HPDE6-E6E7 (cell line): ENCODE results near the gene ERGIC3.

Experiments
- DNase-seq: peaks from one replicate; pipeline ENCODE4 v3.0.0; 2011; ENCODE audit warnings: missing footprints; ENCODE audit errors: extremely low spot score

Gene ERGIC3

DNA sequence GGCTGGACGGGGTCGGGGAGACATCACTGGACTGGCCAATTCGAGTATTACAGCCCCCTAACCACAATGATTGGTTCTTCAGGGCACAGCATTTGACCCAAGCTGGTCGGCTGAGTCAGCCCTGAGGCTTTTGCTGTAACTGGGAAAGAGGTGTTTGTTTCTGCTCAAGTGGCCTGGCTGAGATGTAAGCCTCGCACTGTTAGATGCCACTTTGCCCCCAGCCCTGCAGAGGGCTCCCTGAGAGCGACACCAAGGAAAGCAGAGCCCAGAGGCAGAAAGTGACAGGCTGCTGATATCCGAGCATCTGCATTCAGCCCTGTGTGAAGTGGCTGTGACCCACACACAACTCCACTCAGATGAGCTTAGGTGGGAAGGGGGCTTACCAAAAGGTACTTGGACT, 19.4 kb downstream of the ERGIC3 start:
- DNase-seq: peak; percentile 66

DNA sequence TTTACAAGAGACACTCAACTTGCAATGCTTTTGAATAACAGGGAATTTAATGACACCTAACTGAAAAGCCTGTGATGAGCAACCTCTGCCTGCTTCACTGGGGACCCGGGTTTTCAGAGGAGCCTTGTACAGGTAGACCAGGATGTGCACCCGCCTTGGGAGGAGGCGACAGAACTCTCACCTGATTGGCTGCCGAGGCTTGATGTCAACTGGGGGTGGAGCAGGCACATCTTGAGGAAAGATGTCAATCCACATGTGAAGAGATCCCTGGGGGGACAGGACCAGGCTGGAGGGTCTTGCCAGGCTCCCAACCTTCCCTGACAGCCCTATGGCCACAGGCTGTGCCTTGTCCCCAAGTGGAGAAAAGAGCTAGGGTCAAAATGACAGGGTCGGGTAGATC, 19.8 kb downstream of the ERGIC3 start:
- DNase-seq: peak; percentile 66

DNA sequence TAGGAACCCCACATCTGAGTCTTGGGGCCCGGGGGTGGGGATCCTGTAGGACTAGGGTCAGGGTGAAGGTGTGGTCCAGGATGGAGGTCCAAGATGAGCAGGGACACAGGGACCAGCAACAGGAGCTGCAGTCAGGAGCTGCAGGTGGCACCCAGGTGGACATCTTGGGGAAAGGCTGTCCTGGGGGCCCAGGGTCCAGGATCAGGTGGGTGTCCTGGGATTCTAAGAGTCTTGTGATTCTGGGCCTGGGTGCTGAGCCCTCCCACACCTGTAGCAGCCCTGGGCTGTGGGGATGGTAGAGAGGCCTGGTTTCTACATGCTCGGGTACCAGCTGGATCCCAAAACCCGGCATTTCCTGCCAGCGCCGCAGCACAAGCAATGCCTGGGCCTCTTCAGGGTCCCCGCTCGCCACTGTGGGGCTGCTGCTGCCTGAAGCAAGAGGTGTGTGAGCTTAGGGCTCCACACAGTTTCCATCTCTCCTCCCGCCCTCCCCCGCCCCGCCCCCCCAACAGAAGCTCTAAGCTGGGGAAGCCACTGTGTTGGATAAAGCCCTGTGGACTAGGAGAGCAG, 20.7 kb downstream of the ERGIC3 start:
- no peak for DNase-seq

DNA sequence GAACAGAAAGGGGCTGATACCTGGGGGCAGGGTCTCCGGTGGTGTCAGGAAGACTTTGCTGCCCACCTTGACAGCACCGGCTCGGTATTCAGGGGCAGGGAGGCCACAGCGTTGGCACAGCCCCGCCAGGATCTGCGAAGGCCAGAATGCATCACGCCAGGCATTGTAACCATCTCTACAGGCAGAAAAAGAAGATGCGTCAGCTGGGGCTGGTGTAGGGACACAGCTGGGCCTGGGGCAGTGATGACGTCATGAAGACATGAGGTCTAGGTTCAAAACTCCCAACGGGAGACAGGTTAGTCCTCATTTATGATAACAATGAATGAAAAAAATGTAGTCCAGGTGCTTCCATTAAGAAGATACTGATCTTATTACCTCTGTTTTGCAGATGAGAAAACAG, 22.0 kb downstream of the ERGIC3 start:
- DNase-seq: no peak

DNA sequence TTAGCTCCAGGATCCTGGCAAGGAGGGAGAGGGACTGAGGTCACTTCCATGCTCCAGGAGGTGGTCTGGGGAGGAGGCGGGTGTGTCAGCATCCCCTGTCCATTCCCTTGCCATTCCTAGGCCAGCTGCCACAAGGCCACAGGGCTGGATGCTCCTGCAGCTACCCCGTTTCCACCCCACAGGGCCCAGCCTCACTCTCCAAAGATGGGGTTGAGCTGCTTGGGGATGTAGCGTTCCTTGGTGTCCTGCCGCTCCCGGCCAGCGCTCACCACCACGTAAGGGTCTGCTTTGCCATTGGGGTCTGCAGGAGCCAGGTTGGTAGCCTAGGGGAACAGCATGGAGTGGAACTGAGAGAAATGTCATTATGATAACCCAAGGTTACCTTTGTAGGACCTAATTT, 23.0 kb downstream of the ERGIC3 start:
- DNase-seq: no peak

DNA sequence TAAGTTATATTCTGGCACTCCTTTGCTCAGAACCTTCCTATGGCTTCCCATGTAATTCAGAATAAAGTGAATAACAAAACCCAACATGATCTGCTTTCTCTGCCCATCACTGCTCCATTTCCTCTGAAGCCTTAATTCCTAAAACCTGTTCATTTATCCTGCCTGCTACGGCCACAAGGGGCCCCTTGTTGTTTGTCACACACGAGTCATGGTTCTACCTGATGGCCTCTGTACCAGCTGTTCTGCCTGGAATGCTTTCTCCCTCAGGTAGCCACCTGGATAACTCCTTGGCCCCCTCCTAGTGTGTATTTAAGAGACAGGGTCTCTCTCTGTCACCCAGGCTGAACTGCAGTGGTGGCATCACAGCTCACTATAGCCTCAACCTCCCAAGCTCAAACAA, 26.8 kb downstream of the ERGIC3 start:
- DNase-seq: peak; percentile 58

DNA sequence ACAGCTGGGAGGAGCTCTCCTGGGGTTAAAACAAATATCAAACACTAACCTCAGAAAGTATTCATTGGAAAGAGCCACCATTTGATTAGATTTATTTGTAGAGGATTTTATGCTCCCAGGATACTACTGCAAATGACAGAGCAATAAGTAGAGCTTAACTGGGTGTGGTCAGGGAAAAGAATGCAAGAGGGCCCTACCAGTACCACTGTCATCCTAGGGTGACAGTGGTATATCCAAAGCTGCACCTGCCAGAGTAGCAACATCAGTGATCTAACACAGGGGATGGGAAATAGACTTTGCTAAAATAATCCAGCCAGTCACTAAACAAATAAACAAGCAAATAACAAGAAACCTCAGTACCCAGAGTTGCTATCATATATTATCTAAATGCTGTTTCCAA, 29.7 kb downstream of the ERGIC3 start:
- no peak for DNase-seq

DNA sequence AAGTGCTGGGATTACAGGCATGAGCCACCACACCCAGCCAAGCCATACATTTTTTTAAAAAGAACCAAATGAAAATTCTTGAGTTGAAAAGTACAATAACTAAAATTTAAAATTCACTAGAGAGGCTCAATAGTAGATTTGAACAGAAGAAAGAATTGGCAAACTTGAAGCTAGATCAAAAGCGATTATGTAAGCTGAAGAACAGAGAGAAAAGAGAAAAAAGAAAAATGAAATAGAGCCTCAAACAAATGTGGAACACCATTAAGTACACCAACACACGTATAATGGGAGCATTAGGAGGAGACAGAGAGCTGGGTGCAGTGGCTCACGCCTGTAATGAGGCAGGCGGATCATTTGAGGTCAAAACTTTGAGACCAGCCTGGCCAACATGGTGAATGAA, 31.0 kb downstream of the ERGIC3 start:
- DNase-seq: no peak

DNA sequence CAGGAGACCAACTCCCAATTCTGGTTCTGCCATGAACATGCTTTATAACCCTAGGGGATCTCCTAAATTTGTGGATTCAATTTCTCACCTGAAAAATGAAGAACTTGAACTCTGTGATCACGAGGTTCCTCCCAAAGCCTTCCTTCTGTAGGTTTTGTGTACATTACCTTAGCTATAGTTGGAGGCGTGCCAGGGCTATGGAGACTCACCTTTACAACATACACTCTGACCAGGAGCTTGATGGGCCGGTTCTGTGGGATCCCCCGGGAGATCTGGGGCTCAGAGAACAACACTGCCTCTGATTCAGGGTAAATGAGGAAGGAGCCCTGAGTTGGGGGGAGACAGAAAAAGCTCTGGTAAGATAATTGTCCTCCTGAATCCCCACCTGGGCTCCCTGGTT, 34.1 kb downstream of the ERGIC3 start:
- peak; percentile 55 for DNase-seq

DNA sequence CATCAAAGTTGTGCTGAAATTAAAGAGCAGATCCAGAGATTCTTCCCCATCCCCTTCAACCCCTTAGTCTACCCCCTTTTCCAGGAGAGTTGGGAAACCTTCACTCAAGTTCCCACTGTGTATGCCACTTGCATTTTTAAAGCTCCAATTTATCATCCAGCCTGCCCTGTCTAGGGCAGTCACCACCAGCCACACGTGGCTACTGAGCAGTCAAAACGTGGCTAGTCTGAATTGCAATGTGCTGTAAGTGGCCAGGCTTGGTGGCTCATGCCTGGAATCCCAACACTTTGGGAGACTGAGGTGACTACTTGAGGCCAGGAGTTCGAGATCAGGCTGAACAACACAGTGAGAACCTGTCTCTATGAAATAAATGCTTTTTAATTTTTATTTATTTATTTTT, 34.9 kb downstream of the ERGIC3 start:
- no peak for DNase-seq

DNA sequence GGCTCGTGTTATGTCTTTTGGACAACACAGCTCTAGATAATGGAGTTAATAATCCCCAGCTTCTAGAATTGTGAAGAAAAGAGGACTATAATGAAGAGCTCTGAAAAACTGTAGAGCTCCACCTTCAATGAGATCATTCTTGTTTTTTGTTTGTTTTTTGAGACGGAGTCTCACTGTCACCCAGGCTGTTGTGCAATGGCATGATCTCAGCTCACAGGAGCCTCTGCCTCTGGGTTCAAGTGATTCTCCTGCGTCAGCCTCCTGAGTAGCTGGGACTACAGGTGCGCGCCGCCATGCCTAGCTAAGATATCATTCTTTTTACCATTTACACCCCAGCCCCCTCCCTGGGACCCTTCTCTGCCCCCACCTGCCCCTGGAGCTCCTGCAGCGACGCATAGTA, 36.6 kb downstream of the ERGIC3 start:
- no peak for DNase-seq

DNA sequence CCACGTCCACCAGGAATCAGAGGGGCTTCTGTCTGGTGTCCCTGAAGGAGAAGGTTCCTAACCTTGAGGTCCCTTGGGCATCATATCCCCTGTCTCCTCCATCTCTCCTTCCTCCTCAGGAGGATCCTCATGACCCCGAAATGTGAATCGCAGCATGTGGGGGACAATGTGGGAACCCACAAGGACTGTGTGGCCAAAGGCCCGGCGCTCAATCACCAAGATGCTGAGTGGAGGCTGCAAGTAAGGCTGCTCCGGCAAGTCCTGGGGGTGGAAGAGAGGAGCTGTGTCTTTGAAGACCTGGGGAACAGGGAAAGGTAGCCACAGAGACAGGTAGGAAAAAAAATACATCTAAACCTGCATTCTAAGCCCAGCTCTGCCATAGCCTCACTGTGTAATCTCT, 37.3 kb downstream of the ERGIC3 start:
- no peak for DNase-seq

DNA sequence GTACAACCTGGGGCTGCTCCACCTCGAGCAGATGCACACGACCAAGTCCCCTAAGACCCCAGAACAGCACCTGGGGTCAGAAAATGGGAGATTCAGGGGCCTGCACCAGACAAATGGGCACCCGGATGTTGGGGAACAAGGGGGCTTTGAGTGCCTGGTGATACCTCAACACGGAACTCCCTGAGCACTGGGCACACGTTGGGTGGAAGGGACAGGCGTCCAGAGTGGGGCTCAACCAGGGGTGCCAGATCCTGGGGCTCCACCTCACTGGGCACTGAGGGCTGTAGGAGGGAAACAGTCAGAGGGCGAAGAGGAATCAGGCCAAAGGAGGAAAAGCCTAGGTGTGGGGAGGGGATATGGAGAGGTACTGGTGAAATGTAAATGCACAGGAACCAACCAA, 40.3 kb downstream of the ERGIC3 start:
- DNase-seq: no peak

DNA sequence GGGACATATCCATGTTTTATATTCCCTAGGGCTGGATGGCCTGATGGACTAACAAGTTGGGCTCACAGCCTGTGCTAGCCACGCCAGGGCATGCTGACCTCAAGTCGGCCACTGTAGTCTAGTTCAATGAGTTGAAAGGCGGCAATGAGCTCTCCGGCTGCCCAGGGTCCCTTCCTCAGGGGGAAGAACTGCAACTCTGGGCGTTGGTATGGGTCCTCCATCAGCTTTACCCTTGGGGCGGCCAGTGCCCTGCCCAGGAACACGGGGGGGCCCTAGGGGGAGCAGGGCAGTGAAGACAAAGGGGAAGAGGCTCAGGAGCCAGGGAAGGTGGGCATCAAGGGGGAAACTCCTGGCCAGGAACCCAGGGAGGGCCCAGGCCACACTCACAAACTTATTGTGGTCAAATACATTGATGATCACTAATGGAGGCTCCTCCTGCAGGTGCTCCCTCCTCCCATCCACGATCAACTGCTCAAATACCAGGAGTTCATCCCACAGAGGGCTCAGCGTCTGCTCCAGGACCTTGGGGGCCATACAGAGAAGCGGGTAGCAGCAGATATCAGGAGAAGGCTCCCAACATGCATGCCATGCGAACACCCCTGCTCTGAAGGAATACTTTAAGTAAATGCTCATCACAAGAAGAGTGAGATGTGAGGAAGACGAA, 41.0 kb downstream of the ERGIC3 start:
- DNase-seq: no peak

DNA sequence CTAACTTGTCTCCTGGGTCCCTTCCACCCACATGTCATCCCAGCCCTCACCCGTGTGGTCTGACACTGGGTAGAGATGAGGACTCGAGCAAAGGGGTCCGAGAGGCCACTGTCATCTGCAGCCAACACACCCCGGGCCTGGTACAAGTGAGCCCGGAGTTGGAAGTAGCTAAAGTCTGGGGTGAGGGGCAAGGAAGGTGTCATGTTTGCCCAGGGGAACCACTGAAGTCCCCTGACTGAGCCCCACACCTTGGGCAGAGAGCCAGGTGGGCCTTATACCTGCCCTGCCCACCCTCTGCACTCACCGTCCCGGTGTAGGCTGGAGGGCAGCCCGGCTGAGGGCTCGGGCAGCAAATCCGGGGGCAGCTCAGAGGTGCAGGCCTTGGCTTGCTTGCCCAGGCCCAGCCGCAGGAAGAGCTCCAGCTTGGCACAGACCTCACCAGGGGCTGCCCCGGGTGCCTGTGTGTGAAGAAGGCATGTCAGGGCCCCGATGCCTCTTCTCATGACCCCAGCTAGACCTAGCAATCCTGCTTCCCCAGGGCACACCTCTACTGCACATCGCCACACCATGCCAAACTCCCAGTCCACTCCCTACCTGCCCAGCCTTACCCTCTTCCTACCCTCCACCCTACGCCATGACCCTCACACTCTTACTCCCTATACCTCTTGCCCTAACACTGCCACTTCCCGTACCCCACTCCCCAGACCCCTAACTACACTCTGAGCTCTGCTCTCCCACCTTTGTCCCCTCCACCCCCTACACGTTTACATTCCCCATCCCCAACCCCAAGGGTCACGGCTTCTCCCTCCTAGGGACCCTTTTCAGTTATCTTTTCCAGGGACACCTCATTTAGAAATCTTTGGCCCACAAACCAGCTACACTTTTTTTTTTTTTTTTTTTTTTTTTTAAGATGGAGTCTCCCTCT, 42.0 kb downstream of the ERGIC3 start:
- no peak for DNase-seq

DNA sequence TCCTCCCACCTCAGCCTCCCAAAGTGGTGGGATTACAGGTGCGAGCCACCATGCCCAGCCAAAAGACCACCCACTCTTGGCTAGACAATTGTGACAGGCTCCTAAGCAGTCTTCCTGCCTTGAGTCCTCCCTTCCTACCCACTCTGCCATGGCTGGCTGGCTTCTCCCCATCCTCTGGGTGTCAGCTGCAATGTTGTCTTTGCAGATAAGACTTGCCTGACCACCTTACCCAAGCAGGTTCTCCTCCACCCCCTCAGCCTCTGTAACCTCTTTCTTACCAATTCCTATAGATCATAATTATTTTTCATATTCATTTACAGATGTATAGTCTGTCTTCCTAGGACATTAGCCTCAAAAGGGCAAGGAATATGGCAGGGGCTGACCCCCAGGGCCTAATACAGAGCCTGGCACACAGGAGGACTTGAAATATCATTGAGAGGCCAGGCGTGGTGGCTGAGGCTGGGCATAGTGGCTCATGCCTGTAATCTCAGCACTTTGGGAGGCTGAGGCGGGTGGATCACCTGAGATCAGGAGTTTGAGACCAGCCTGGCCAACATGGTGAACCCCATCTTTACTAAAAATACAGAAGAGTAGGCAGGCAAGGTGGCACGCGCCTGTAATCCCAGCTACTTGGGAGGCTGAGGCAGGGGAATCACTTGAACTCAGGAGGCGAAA, 45.0 kb downstream of the ERGIC3 start:
- DNase-seq: no peak

DNA sequence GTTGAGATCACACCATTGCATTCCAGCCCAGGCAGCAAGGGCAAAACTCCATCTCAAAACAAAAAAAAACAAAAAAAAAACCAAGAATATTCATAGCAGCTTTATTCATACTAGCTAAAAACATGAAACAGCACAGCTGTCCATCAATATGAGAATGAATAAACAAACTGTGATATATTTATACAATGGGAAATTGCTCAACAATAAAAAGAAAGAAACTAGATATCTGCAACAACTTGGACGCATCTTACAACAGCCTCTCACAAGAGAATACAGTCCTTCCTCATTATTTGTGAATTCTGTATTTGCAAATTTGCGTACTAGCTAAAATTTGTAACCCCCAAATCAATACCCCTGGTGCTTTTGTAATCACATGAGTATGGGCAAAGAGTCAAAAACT, 45.6 kb downstream of the ERGIC3 start:
- no peak for DNase-seq

DNA sequence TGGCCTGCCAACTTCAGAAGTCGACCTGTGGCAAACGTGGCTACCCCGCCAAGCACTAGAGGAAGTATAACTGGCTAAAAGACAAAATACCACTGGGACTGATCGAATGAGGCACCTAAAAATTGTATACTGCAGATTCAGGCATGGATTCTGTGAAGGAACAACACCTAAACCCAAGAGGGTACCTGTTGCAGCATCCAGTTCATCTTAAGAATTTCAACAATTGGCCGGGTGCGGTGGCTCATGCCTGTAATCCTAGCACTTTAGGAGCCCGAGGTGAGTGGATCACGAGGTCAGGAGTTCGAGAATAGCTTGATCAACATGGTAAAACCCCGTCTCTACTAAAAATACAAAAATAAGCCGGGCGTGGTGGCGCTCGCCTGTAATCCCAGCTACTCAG, 46.5 kb downstream of the ERGIC3 start:
- no peak for DNase-seq

DNA sequence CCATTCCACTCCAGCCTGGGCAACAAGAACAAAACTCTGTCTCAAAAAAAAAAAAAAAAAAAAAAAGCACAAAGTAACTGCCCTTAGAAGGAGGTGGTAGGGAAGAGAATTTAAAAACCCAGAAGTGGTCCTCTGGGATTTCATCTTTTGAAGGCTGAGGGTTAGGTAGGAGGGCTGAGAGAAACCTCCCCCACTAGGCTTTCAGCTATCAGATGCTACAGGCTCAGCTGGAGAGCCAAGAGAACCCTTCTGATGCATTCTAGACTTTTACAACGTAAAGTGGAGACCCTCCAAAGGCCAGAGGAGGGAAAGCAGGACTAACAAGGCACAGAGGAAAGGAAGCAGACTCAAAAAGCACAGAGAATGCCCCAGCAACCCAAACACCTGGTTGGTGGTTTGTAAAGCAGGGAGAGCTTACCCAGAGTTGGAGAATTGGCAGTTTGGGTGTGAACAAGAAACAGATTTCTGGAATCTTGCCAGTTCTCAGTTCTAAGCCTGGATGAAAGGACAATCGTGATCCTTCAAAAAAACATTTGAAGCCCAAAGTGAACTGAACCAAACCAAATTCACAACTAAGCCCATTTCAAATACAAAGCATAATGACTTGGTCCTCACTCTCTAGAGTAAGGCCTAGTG, 50.6 kb downstream of the ERGIC3 start:
- DNase-seq: no peak

DNA sequence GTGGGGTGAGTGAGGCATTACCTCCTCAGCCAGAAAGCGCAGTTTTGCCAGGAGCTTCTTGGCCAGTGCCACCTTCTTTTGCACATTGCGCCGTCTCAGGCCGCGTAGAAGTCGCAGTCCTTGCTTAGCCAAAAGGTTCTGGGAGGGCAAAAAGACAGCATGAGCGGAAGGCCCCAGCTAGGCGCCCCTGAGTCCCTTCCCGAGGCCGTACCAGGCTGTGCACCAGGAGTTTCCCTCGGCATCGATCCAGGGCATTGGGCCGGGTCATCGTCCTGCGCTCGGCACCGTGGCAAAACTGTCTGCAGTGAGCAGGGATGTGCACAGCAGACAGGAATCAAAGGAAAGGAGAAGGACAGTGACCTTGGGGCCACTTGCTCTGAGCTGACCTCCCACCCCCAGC, 53.6 kb downstream of the ERGIC3 start:
- DNase-seq: no peak

DNA sequence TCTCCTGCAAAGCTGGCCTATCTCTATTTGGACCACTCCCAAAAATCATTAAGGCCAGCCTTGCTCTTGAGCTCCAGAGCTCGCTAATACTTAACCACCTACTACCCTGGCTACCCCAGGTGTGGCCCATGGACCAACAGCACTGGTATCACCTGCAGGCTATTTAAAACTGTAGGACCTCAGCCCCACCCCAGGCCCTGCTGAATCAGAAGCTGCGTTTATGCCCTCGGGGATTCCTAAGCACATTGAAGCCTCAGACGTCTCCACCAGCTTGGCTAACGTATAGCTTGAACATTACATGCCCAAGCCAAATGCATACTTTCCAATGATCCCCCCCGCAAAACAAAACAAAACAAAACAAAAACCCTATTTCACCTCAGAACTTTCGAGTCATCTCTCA, 54.0 kb downstream of the ERGIC3 start:
- no peak for DNase-seq

DNA sequence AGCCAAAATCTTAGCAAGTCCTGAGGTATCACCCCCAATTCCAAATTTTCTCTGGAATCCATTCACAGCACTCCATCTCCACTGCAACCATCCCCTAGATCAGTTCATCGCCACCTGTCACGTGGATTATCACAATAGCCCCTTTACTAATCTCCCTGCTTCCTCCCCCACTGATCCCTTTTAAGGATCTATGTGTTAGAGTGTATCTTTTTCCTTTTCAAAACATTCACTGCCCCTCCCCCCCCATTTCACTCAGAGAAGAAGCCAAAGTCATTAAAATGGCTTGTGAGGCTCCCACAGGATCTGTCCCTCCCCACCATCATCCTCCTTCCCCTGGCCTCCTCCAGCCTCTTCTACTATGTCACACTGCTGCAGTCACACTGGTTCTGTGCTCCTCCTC, 55.3 kb downstream of the ERGIC3 start:
- DNase-seq: no peak
